Embryonic facial prominence (tissue), 1 donor: Measurements from ENCODE around the gene SCTR.

Source experiments
- DNase-seq: peaks from one replicate; pipeline ENCODE4 v3.0.0-alpha.2; 2016; ENCODE audit errors: extremely low spot score

SCTR gene

GRCh38 chr2:119523952-119524694 is at the start of gene SCTR:
Gene SCTR (minus strand): TSS chr2:119524483. CDS start chr2:119524226, 257 bp downstream.
- no peak for DNase-seq

GRCh38 chr2:119567292-119567691 is 43.0 kb upstream of the SCTR start:
- DNase-seq, result no peak

GRCh38 chr2:119565481-119565880 is 41.2 kb upstream of the SCTR start:
- DNase-seq, result no peak

GRCh38 chr2:119553687-119554344 is 29.5 kb upstream of the SCTR start:
- no peak for DNase-seq

GRCh38 chr2:119552902-119553301 is 28.6 kb upstream of the SCTR start:
- no peak for DNase-seq

- no peak for DNase-seq
Observed at GRCh38 chr2:119550856-119551255, 26.6 kb upstream of the SCTR start.

- DNase-seq, result no peak
Observed at GRCh38 chr2:119550346-119550745, 26.1 kb upstream of the SCTR start.

- no peak for DNase-seq
Observed at GRCh38 chr2:119549241-119549640, 25.0 kb upstream of the SCTR start.

- DNase-seq, result no peak
Observed at GRCh38 chr2:119548516-119549120, 24.3 kb upstream of the SCTR start.

- DNase-seq, result no peak
Observed at GRCh38 chr2:119546447-119546767, 22.1 kb upstream of the SCTR start.

GRCh38 chr2:119545754-119546446 is 21.6 kb upstream of the SCTR start:
- no peak for DNase-seq

GRCh38 chr2:119544939-119545475 is 20.7 kb upstream of the SCTR start:
- DNase-seq, result no peak

GRCh38 chr2:119544075-119544938 is 20.0 kb upstream of the SCTR start, which contains the start of gene CFAP221:
Gene CFAP221 (plus strand): TSS chr2:119544449. CDS start chr2:119546132, 1,683 bp downstream.
- no peak for DNase-seq

- no peak for DNase-seq
Observed at GRCh38 chr2:119541476-119541875, 17.2 kb upstream of the SCTR start.

- no peak for DNase-seq
Observed at GRCh38 chr2:119537792-119538191, 13.5 kb upstream of the SCTR start.

- no peak for DNase-seq
Observed at GRCh38 chr2:119536707-119537106, 12.4 kb upstream of the SCTR start.

GRCh38 chr2:119536211-119536610 is 11.9 kb upstream of the SCTR start:
- DNase-seq, result no peak

GRCh38 chr2:119533560-119533959 is 9.3 kb upstream of the SCTR start:
- no peak for DNase-seq

- DNase-seq, result no peak
Observed at GRCh38 chr2:119531292-119531691, 7.0 kb upstream of the SCTR start.

GRCh38 chr2:119527999-119528398 is 3.7 kb upstream of the SCTR start:
- no peak for DNase-seq

- no peak for DNase-seq
Observed at GRCh38 chr2:119525614-119526013, 1.3 kb upstream of the SCTR start.
